H9 (cell line): ENCODE results near the gene C16orf74. TPM values are rescaled to one million over a fixed set of nuclear protein-coding genes. Genes with fewer than 3 reads are reported as not detected.

Source experiments
- DNase-seq: peaks from one replicate; pipeline ENCODE4 v3.0.0-alpha.2; 2017
- H2AFZ ChIP-seq: one replicate; pipeline ENCODE4 v1.6.1; 2013; ENCODE audit warnings: mild to moderate bottlenecking, low read length, control low read depth, moderate library complexity
- H2AK5ac ChIP-seq: 2 replicates; pipeline ENCODE4 v1.6.1; 2013; ENCODE audit warnings: low read length, control low read depth, mixed read lengths; ENCODE audit not compliant: insufficient read length
- H2BK120ac ChIP-seq: one replicate; pipeline ENCODE4 v1.6.1; 2013; ENCODE audit warnings: low read depth, mild to moderate bottlenecking, low read length, control low read depth, inconsistent platforms; ENCODE audit not compliant: poor library complexity, severe bottlenecking
- H2BK12ac ChIP-seq: 2 replicates; pipeline ENCODE4 v1.6.1; 2013; ENCODE audit warnings: low read length, control low read depth, mixed read lengths, low read depth; ENCODE audit not compliant: insufficient read length
- H2BK15ac ChIP-seq: 2 replicates; pipeline ENCODE4 v1.6.1; 2013; ENCODE audit warnings: low read depth, low read length, control low read depth
- H2BK20ac ChIP-seq: one replicate; pipeline ENCODE4 v1.6.1; 2013; ENCODE audit warnings: low read depth, mild to moderate bottlenecking, low read length, control low read depth, inconsistent platforms; ENCODE audit not compliant: poor library complexity, severe bottlenecking
- H2BK5ac ChIP-seq: 2 replicates; pipeline ENCODE4 v1.6.1; 2013; ENCODE audit warnings: low read length, control low read depth, mixed read lengths; ENCODE audit not compliant: insufficient read length
- H3K14ac ChIP-seq: 2 replicates; pipeline ENCODE4 v1.6.1; 2013; ENCODE audit warnings: low read length, control low read depth; ENCODE audit not compliant: insufficient read depth
- H3K18ac ChIP-seq: 2 replicates; pipeline ENCODE4 v1.6.1; 2013; ENCODE audit warnings: low read depth, mild to moderate bottlenecking, mixed read lengths, low read length, control low read depth; ENCODE audit not compliant: insufficient read length
- H3K23ac ChIP-seq: 2 replicates; pipeline ENCODE4 v1.6.1; 2013; ENCODE audit warnings: low read length, control low read depth, mixed read lengths, low read depth; ENCODE audit not compliant: insufficient read length
- H3K23me2 ChIP-seq: 2 replicates; pipeline ENCODE4 v1.6.1; 2013; ENCODE audit warnings: low read depth, mild to moderate bottlenecking, mixed read lengths, low read length, control low read depth; ENCODE audit not compliant: insufficient read length, poor library complexity, severe bottlenecking
- H3K27ac ChIP-seq: 2 replicates; pipeline ENCODE4 v1.5.1; 2013; ENCODE audit warnings: low read length, control low read depth, mixed read lengths, low read depth; ENCODE audit not compliant: insufficient read length
- H3K27me3 ChIP-seq: 2 replicates; pipeline ENCODE4 v1.6.1; 2013; ENCODE audit warnings: low read length, control low read depth, inconsistent platforms; ENCODE audit not compliant: insufficient read depth
- H3K4ac ChIP-seq: 2 replicates; pipeline ENCODE4 v1.6.1; 2013; ENCODE audit warnings: low read depth, mild to moderate bottlenecking, control low read depth, inconsistent platforms, low read length, moderate library complexity
- H3K4me1 ChIP-seq: 2 replicates; pipeline ENCODE4 v1.6.1; 2013; ENCODE audit warnings: low read length, control low read depth, inconsistent platforms; ENCODE audit not compliant: insufficient read depth
- H3K4me2 ChIP-seq: 2 replicates; pipeline ENCODE4 v1.6.1; 2013; ENCODE audit warnings: low read length, control low read depth, mixed read lengths; ENCODE audit not compliant: insufficient read length, insufficient read depth
- H3K56ac ChIP-seq: 2 replicates; pipeline ENCODE4 v1.6.1; 2013; ENCODE audit warnings: low read depth, mild to moderate bottlenecking, mixed read lengths, low read length, control low read depth; ENCODE audit not compliant: insufficient read length
- H3K79me1 ChIP-seq: 2 replicates; pipeline ENCODE4 v1.6.1; 2013; ENCODE audit warnings: low read depth, mild to moderate bottlenecking, moderate library complexity, low read length, control low read depth, inconsistent platforms; ENCODE audit not compliant: insufficient read depth, poor library complexity, severe bottlenecking
- H3K79me2 ChIP-seq: 2 replicates; pipeline ENCODE4 v1.6.1; 2013; ENCODE audit warnings: low read length, control low read depth, inconsistent platforms; ENCODE audit not compliant: insufficient read depth
- H3K9ac ChIP-seq: 2 replicates; pipeline ENCODE4 v1.6.1; 2013; ENCODE audit warnings: low read length, control low read depth, mixed read lengths; ENCODE audit not compliant: insufficient read length; ENCODE audit errors: extremely low read depth
- H3K9me3 ChIP-seq: one replicate; pipeline ENCODE4 v1.6.1; 2013; ENCODE audit warnings: low read depth, low read length, inconsistent platforms; ENCODE audit not compliant: control insufficient read depth
- H3T11ph ChIP-seq: one replicate; pipeline ENCODE4 v1.6.1; 2013; ENCODE audit warnings: mild to moderate bottlenecking, low read length, control low read depth, inconsistent platforms
- H4K20me1 ChIP-seq: one replicate; pipeline ENCODE4 v1.6.1; 2013; ENCODE audit not compliant: control insufficient read depth, insufficient read length, insufficient read depth
- H4K5ac ChIP-seq: 2 replicates; pipeline ENCODE4 v1.6.1; 2013; ENCODE audit warnings: low read depth, mild to moderate bottlenecking, mixed read lengths, low read length, control low read depth; ENCODE audit not compliant: insufficient read length
- H4K8ac ChIP-seq: replicated peaks from 2 replicates; pipeline ENCODE4 v1.6.1; 2013; ENCODE audit warnings: low read length, control low read depth, mixed read lengths, low read depth; ENCODE audit not compliant: insufficient read length
- H4K91ac ChIP-seq: 2 replicates; pipeline ENCODE4 v1.6.1; 2013; ENCODE audit warnings: low read depth, mild to moderate bottlenecking, moderate library complexity, mixed read lengths, low read length, control low read depth; ENCODE audit not compliant: insufficient read length
- H3K27ac Mint-ChIP-seq, 3 experiments: 2 replicates in 2 of 3; 3 replicates in 1 of 3; pipeline ENCODE4 v1.8.0; 2020 to 2021; ENCODE audit warnings: mixed read lengths in 3 of 3, mild to moderate bottlenecking in 1 of 3, moderate library complexity in 1 of 3
- H3K27me3 Mint-ChIP-seq: 2 replicates; pipeline ENCODE4 v1.8.0; 2021; ENCODE audit warnings: low read depth, mild to moderate bottlenecking, moderate library complexity, mixed read lengths
- H3K36me3 Mint-ChIP-seq, 3 experiments: 2 replicates in 2 of 3; 3 replicates in 1 of 3; pipeline ENCODE4 v1.8.0; 2020 to 2021; ENCODE audit warnings: low read depth in 3 of 3, mixed read lengths in 3 of 3; ENCODE audit not compliant: insufficient read depth in 1 of 3
- H3K4me1 Mint-ChIP-seq, 2 experiments: 2 replicates each; pipeline ENCODE4 v1.8.0; 2020; ENCODE audit warnings: mixed read lengths in 2 of 2
- H3K4me3 Mint-ChIP-seq, 2 experiments: 2 replicates in 1 of 2; 3 replicates in 1 of 2; pipeline ENCODE4 v1.8.0; 2020 to 2021; ENCODE audit warnings: mild to moderate bottlenecking in 2 of 2, mixed read lengths in 2 of 2, moderate library complexity in 1 of 2
- H3K9me3 Mint-ChIP-seq, 2 experiments: 2 replicates in 1 of 2; 3 replicates in 1 of 2; pipeline ENCODE4 v1.8.0; 2020; ENCODE audit warnings: mild to moderate bottlenecking in 2 of 2, mixed read lengths in 2 of 2, moderate library complexity in 1 of 2
- CTCF ChIP-seq: fragments of 200-600 bp; sonication (generic); conservative IDR thresholded peaks from 3 replicates; pipeline ENCODE4 v1.8.0; 2021; ENCODE audit warnings: antibody characterized with exemption, mild to moderate bottlenecking
- whole genome bisulfite sequencing: extraction: QIAGEN DNeasy Blood & Tissue Kit; methylation state at CpG from one replicate; pipeline ENCODE4 v1.1.7; 2013; ENCODE audit warnings: missing lambda C conversion rate, low lambda C conversion rate, mixed read lengths; ENCODE audit not compliant: insufficient read length; ENCODE audit errors: extremely low coverage; 5-methylcytosine and 5-hydroxymethylcytosine counted together
- total RNA-seq: library from RNA; stranded (reverse); gene quantifications from 2 replicates; pipeline ENCODE4 v1.2.1, GENCODE V29; 2021

C16orf74 gene
- total RNA-seq, 1 experiment from 2014 or later, result 5.6 TPM

- peak; percentile 66 for TF ChIP-seq CTCF
- H2BK12ac ChIP-seq, result no peak overlapping the region
- H3K79me2 ChIP-seq, result no peaks in the 10 kb centered on the region
- WGBS, result no CpG with 5 or more reads among the region's 4 CpGs
- H3T11ph ChIP-seq, result no peak overlapping the region
- no peak overlapping the region for H3K4me2 ChIP-seq
- no peak overlapping the region for H4K8ac ChIP-seq
- no peak overlapping the region for H3K9ac ChIP-seq
- H3K27me3 ChIP-seq, result no peaks in the 10 kb centered on the region
- no peak overlapping the region for H2BK20ac ChIP-seq
- H2AFZ ChIP-seq, result no peak overlapping the region
- peaks cover 32 to 95% (median 78%) of the 10 kb centered on the region in 3 experiments; a peak in 6 of 7 replicates for H3K36me3 Mint-ChIP-seq
- no peak overlapping the region for H3K27ac ChIP-seq
- no peak overlapping the region for H3K14ac ChIP-seq
- H3K23ac ChIP-seq, result no peak overlapping the region
- no peaks in the 10 kb centered on the region for H3K4me1 Mint-ChIP-seq
- H3K9me3 ChIP-seq, result no peaks in the 10 kb centered on the region
- H2BK120ac ChIP-seq, result no peak overlapping the region
- no peak for DNase-seq
- H3K4me3 Mint-ChIP-seq, result no peak overlapping the region
- no peak overlapping the region for H4K91ac ChIP-seq
- H3K4me1 ChIP-seq, result no peaks in the 10 kb centered on the region
- H3K4ac ChIP-seq, result no peak overlapping the region
- H3K9me3 Mint-ChIP-seq, result no peaks in the 10 kb centered on the region
- H3K56ac ChIP-seq, result no peak overlapping the region
- H4K20me1 ChIP-seq, result no peaks in the 10 kb centered on the region
- H2AK5ac ChIP-seq, result no peak overlapping the region
- H2BK15ac ChIP-seq, result no peak overlapping the region
- H2BK5ac ChIP-seq, result no peak overlapping the region
- H3K79me1 ChIP-seq, result no peaks in the 10 kb centered on the region
- peak overlapping the region in 2 of 3 experiments; percentile 13 to 69; a peak in 2 of 7 replicates for H3K27ac Mint-ChIP-seq
- no peaks in the 10 kb centered on the region; the same call in none of the 2 replicates for H3K27me3 Mint-ChIP-seq
- no peaks in the 10 kb centered on the region for H3K23me2 ChIP-seq
- H4K5ac ChIP-seq, result no peak overlapping the region
- no peak overlapping the region for H3K18ac ChIP-seq
These were observed 75.5 kb downstream of the C16orf74 start for GRCh38 chr16:85675251-85675874.
